D721Med (cell line): ENCODE results near the gene NR1H4.

Experiments
- DNase-seq: peaks from one replicate; pipeline ENCODE4 v3.0.0; 2011; ENCODE audit warnings: low spot score; ENCODE audit not compliant: insufficient read length
- FAIRE-seq: peaks from 2 replicates; lab custom pipeline; 2011; peaks lifted over from hg19 to GRCh38; lab: Jason Lieb, UNC
- CTCF ChIP-seq: IDR thresholded peaks from 2 replicates; pipeline ENCODE4 v1.5.1; 2012; ENCODE audit warnings: mild to moderate bottlenecking, control low read depth; ENCODE audit not compliant: insufficient read depth; ENCODE audit errors: missing control alignments

Gene NR1H4

GRCh38 chr12:100437038-100437841, 36.4 kb upstream of the NR1H4 start:
- FAIRE-seq (no peak), DNase-seq (no peak)
- no peak for TF ChIP-seq CTCF

- no peak for TF ChIP-seq CTCF
- DNase-seq = no peak
- no peak for FAIRE-seq
Observed at GRCh38 chr12:100439797-100440196, 33.9 kb upstream of the NR1H4 start.

- no peak for TF ChIP-seq CTCF
- no peak for DNase-seq
- no peak for FAIRE-seq
Observed at GRCh38 chr12:100442403-100442802, 31.3 kb upstream of the NR1H4 start.

GRCh38 chr12:100443434-100443833, 30.2 kb upstream of the NR1H4 start:
- DNase-seq (no peak), FAIRE-seq (no peak)
- TF ChIP-seq CTCF = no peak

- no peak for DNase-seq
- no peak for FAIRE-seq
- no peak for TF ChIP-seq CTCF
Observed at GRCh38 chr12:100445081-100445481, 28.6 kb upstream of the NR1H4 start.

GRCh38 chr12:100447381-100447780, 26.3 kb upstream of the NR1H4 start:
- DNase-seq (no peak), FAIRE-seq (no peak)

More at GRCh38 chr12:100447381-100447780, 26.3 kb upstream of the NR1H4 start:
- TF ChIP-seq CTCF = no peak
